Right hindlimb (tissue), 1 donor: ENCODE data around the gene WASHC1.
A peak's percentile ranks its signal among the peaks of the same experiment; 100 is the strongest.
"Not testable (repeated sequence)": the region's sequence is repeated elsewhere in the genome, so short reads cannot be mapped to it uniquely, and the experiment has no call there.

ENCODE experiments used
- DNase-seq: peaks from one replicate; pipeline ENCODE4 v3.0.0-alpha.2; 2018

Gene WASHC1

DNA sequence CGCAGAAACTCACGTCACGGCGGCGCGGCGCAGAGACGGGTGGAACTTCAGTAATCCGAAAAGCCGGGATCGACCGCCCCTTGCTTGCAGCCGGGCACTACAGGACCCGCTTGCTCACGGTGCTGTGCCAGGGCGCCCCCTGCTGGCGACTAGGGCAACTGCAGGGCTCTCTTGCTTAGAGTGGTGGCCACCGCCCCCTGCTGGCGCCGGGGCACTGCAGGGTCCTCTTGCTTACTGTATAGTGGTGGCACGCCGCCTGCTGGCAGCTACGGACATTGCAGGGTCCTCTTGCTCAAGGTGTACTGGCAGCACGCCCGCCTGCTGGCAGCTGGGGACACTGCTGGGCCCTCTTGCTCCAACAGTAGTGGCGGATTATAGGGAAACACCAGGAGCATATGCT lies 18.1 kb downstream of the WASHC1 start:
- not testable (repeated sequence) for DNase-seq

DNA sequence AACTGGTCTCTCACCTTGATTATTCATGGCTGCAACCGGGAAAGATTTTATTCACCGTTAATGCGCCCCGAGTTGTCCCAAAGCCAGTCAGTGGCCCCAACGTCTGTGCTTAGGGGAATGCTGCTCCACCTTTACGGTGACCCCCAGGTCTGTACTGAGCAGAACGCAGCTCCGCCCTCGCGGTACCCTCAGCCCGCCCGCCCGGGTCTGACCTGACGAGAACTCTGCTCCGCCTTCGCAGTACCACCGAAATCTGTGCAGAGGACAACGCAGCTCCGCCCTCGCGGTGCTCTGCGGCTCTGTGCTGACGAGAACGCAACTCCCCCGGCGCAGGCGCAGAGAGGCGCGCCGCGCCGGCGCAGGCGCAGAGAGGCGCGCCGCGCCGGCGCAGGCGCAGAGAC lies 18.6 kb downstream of the WASHC1 start:
- DNase-seq = peak; percentile 53

DNA sequence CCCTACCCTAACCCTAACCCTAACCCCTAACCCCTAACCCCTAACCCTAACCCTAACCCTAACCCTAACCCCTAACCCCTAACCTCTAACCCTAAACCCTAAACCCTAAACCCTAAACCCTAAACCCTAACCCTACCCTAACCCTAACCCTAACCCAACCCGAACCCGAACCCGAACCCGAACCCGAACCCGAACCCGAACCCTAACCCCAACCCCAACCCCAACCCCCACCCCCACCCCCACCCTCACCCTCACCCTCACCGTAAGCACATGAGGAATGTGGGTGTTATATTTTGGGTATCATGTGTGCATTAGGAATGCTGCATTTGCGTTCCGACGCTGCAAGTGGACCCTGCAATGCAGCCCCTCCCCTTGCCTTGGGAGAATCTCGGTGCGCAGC lies 19.0 kb downstream of the WASHC1 start:
- peak; percentile 38 for DNase-seq
